Gastroesophageal sphincter (tissue), 4 donors: ENCODE results near the gene APOL3. TPM values are rescaled to one million over a fixed set of nuclear protein-coding genes. Genes with fewer than 3 reads are reported as not detected.

Experiments used
- ATAC-seq: fragments of 150-250 bp; one replicate; pipeline ENCODE4 v1.9.1; 2016; ENCODE audit warnings: mild to moderate bottlenecking, moderate library complexity
- H3K27ac ChIP-seq, 4 donors: fragments of 200-600 bp; sonication (generic) in 3 of 4; 1 replicate in 3 of 4; 2 replicates in 1 of 4; pipeline ENCODE4 v1.5.1; 2016 to 2019
- H3K27me3 ChIP-seq: fragments of 200-600 bp; sonication (generic); one replicate; pipeline ENCODE4 v1.5.1; 2019
- H3K36me3 ChIP-seq, 2 donors: fragments of 200-600 bp; sonication (generic); one replicate each; pipeline ENCODE4 v1.5.1; 2019; ENCODE audit warnings: control low read depth in 1 of 2
- H3K4me1 ChIP-seq, 3 donors: fragments of 200-600 bp; sonication (generic); 1 replicate in 2 of 3; 2 replicates in 1 of 3; pipeline ENCODE4 v1.5.1; 2016 to 2019; ENCODE audit warnings: control low read depth in 2 of 3
- H3K4me3 ChIP-seq, 2 donors: fragments of 200-600 bp; sonication (generic); one replicate each; pipeline ENCODE4 v1.5.1; 2019; ENCODE audit warnings: mild to moderate bottlenecking in 1 of 2, moderate library complexity in 1 of 2
- H3K9me3 ChIP-seq, 3 donors: fragments of 200-600 bp; sonication (generic); one replicate each; pipeline ENCODE4 v1.5.1; 2017 to 2019; ENCODE audit warnings: control low read depth in 2 of 3
- CTCF ChIP-seq, 4 experiments: fragments of 200-600 bp in 2 of 4; fragments of 450-650 bp in 2 of 4; sonication (generic) in 1 of 4; IDR thresholded peaks; one replicate each; pipeline ENCODE4 v1.5.1; 2017 to 2019; ENCODE audit warnings: antibody characterized with exemption in 4 of 4, mild to moderate bottlenecking in 2 of 4, moderate library complexity in 2 of 4
- EP300 ChIP-seq: sonication (generic); formaldehyde crosslinking; IDR thresholded peaks from one replicate; pipeline ENCODE4 v1.6.1; 2017; ENCODE audit warnings: antibody characterized with exemption, mild to moderate bottlenecking
- POLR2A ChIP-seq, 2 donors: fragments of 450-650 bp; IDR thresholded peaks; one replicate each; pipeline ENCODE4 v1.6.1; 2017; ENCODE audit warnings: antibody characterized with exemption in 2 of 2, mild to moderate bottlenecking in 2 of 2, moderate library complexity in 1 of 2
- POLR2AphosphoS5 ChIP-seq: sonication (generic); formaldehyde crosslinking; IDR thresholded peaks from one replicate; pipeline ENCODE4 v1.6.1; 2017; ENCODE audit warnings: antibody characterized with exemption
- WGBS, 2 donors: methylation state at CpG; one replicate each; pipeline ENCODE4 v1.1.5; 2018; ENCODE audit warnings: low coverage in 1 of 2; 5-methylcytosine and 5-hydroxymethylcytosine counted together
- total RNA-seq, 4 donors: library from RNA; depleted of rRNA; stranded (reverse); fragments of >200 nt; gene quantifications; one replicate each; pipeline ENCODE4 v1.1.0, GENCODE V29; 2016

Gene APOL3
- total RNA-seq, 4 donors from 2014 or later, result 35.5 to 80.5 (median 41.6) TPM

GRCh38 chr22:36197065-36197440 lies 36.5 kb upstream of the APOL3 start:
- peaks cover 0 to 42% (median 13%) of the 10 kb centered on the region in 3 donors for H3K4me1 ChIP-seq
- TF ChIP-seq CTCF (IDR thresholded peaks at IDR 0.05), result no peak
- no peak for TF ChIP-seq POLR2AphosphoS5
- no peak for TF ChIP-seq EP300
- no peak for TF ChIP-seq POLR2A (IDR thresholded peaks at IDR 0.05)
- H3K27ac ChIP-seq, result peak overlapping the region in 3 of 4 donors; percentile 22 to 54 (median 37)
- WGBS, 2 donors, result 0% methylated on average over 2 of the region's 5 CpGs; no CpG with 5 or more reads in 1 of the 2 donors
- ATAC-seq, result peak; percentile 71
- no peaks in the 10 kb centered on the region for H3K36me3 ChIP-seq
- no peaks in the 10 kb centered on the region for H3K27me3 ChIP-seq
- no peaks in the 10 kb centered on the region for H3K9me3 ChIP-seq
- H3K4me3 ChIP-seq, result no peak overlapping the region

GRCh38 chr22:36196254-36197064 lies 35.9 kb upstream of the APOL3 start:
- 30 to 47% methylated on average over 4 to 5 of the region's 6 CpGs for WGBS, 2 donors
- no peaks in the 10 kb centered on the region for H3K9me3 ChIP-seq
- TF ChIP-seq POLR2AphosphoS5 (no peak), EP300 (no peak), POLR2A (IDR thresholded peaks at IDR 0.05) (no peak), CTCF (IDR thresholded peaks at IDR 0.05) (no peak)
- ATAC-seq, result no peak
- H3K36me3 ChIP-seq, result no peaks in the 10 kb centered on the region
- peaks cover 0 to 40% (median 13%) of the 10 kb centered on the region in 3 donors for H3K4me1 ChIP-seq
- no peak overlapping the region for H3K4me3 ChIP-seq
- H3K27me3 ChIP-seq, result no peaks in the 10 kb centered on the region
- H3K27ac ChIP-seq, result peak overlapping the region in 3 of 4 donors; percentile 22 to 54 (median 37)

- peaks cover 0 to 44% (median 13%) of the 10 kb centered on the region in 3 donors for H3K4me1 ChIP-seq
- H3K9me3 ChIP-seq, result no peaks in the 10 kb centered on the region
- H3K36me3 ChIP-seq, result no peaks in the 10 kb centered on the region
- no peak overlapping the region for H3K27ac ChIP-seq
- no peak for TF ChIP-seq POLR2A (IDR thresholded peaks at IDR 0.05)
- TF ChIP-seq CTCF (IDR thresholded peaks at IDR 0.05), result peak; percentile 44 to 85 (median 78)
- peak; percentile 56 for ATAC-seq
- H3K4me3 ChIP-seq, result no peak overlapping the region
- 60% methylated on average over 3 of the region's 5 CpGs; no CpG with 5 or more reads in 1 of the 2 donors for WGBS, 2 donors
- no peaks in the 10 kb centered on the region for H3K27me3 ChIP-seq
Observed at GRCh38 chr22:36194971-36195370, 34.4 kb upstream of the APOL3 start.

GRCh38 chr22:36194385-36194784 lies 33.8 kb upstream of the APOL3 start:
- Histone ChIP-seq H3K9me3 (no peaks in the 10 kb centered on the region), H3K36me3 (no peaks in the 10 kb centered on the region), H3K4me3 (no peak overlapping the region), H3K27ac (no peak overlapping the region), H3K4me1 (peaks cover 0 to 44% (median 13%) of the 10 kb centered on the region in 3 donors), H3K27me3 (no peaks in the 10 kb centered on the region)
- ATAC-seq, result no peak
- TF ChIP-seq CTCF (IDR thresholded peaks at IDR 0.05) (no peak), EP300 (no peak), POLR2A (IDR thresholded peaks at IDR 0.05) (no peak)
- no CpG with 5 or more reads among the region's 2 CpGs for WGBS, 2 donors

GRCh38 chr22:36193577-36193976 lies 33.0 kb upstream of the APOL3 start:
- H3K36me3 ChIP-seq, result no peaks in the 10 kb centered on the region
- H3K27ac ChIP-seq, result no peak overlapping the region
- 67 to 74% methylated on average over 1 to 3 of the region's 3 CpGs for WGBS, 2 donors
- H3K4me1 ChIP-seq, result peaks cover 0 to 44% (median 13%) of the 10 kb centered on the region in 3 donors
- no peaks in the 10 kb centered on the region for H3K9me3 ChIP-seq
- H3K27me3 ChIP-seq, result no peaks in the 10 kb centered on the region
- TF ChIP-seq EP300, result no peak
- TF ChIP-seq POLR2A (IDR thresholded peaks at IDR 0.05), result no peak
- no peak for ATAC-seq
- no peak overlapping the region for H3K4me3 ChIP-seq
